ENCODE data around the gene TRIM72.

DNA sequence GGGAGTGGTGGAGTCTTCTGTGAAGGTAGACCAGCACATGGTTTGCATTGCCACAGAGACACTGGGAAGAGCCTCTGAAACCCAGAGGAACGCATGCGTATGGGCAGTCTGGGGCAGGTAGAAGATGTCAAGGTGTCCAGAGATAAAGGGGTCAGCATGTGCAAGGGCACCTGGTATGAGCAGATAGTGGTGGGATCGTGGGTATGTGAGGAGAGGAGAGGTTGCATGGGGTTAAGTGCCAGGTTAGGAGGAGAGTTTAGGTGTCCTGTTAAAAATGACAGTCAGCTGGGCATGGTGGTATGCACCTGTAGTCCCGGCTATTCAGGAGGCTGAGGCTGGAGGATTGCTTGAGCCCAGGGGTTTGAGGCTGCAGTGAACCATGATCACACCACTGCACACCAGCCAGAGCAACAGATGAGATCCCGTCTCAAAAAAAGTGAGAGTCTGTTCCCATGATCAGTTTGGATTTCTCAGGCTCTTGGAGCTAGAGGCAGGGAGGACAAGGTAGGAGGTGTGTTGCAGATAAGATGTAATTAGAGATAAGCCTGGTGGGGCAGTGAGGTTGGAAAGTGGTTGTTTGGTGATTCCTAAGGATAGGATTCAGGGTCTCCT lies 14.4 kb upstream of the TRIM72 start:
- TF ChIP-seq, protein P1, sequence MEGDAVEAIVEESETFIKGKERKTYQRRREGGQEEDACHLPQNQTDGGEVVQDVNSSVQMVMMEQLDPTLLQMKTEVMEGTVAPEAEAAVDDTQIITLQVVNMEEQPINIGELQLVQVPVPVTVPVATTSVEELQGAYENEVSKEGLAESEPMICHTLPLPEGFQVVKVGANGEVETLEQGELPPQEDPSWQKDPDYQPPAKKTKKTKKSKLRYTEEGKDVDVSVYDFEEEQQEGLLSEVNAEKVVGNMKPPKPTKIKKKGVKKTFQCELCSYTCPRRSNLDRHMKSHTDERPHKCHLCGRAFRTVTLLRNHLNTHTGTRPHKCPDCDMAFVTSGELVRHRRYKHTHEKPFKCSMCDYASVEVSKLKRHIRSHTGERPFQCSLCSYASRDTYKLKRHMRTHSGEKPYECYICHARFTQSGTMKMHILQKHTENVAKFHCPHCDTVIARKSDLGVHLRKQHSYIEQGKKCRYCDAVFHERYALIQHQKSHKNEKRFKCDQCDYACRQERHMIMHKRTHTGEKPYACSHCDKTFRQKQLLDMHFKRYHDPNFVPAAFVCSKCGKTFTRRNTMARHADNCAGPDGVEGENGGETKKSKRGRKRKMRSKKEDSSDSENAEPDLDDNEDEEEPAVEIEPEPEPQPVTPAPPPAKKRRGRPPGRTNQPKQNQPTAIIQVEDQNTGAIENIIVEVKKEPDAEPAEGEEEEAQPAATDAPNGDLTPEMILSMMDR (IDR thresholded peaks at IDR 0.05) = no peak
- no peak for TF ChIP-seq EP300 (IDR thresholded peaks at IDR 0.05)
